Heart left ventricle (tissue), 16 donors: ENCODE measurements around the gene TRIM7. TPM values are rescaled to one million over a fixed set of nuclear protein-coding genes. Genes with fewer than 3 reads are reported as not detected.

Experiments
- ATAC-seq, 4 donors: fragments of 200-7000 bp; cut with Tn5 transposase; one replicate each; pipeline ENCODE4 v1.9.1; 2020 to 2022; ENCODE audit warnings: moderate library complexity in 4 of 4, mild to moderate bottlenecking in 3 of 4, moderate number of reproducible peaks in 1 of 4
- DNase-seq, 5 donors: peaks; one replicate each; pipeline ENCODE4 v3.0.0-alpha.2; 2020
- H3K27ac ChIP-seq, 12 donors: fragments of 200-600 bp; sonication (generic) in 4 of 12; one replicate each; pipeline versions ENCODE4 v1.5.0 to v1.8.0; 2016 to 2022; ENCODE audit warnings: mild to moderate bottlenecking in 2 of 12
- H3K27me3 ChIP-seq, 9 donors: fragments of 200-600 bp; sonication (generic) in 2 of 9; one replicate each; pipeline versions ENCODE4 v1.5.1 to v1.8.0; 2016 to 2022; ENCODE audit warnings: mild to moderate bottlenecking in 3 of 9
- H3K36me3 ChIP-seq, 9 donors: fragments of 200-600 bp; sonication (generic) in 2 of 9; one replicate each; pipeline versions ENCODE4 v1.5.0 to v1.8.0; 2018 to 2022; ENCODE audit warnings: mild to moderate bottlenecking in 2 of 9
- H3K4me1 ChIP-seq, 12 donors: fragments of 200-600 bp; sonication (generic) in 4 of 12; one replicate each; pipeline versions ENCODE4 v1.5.0 to v1.8.0; 2016 to 2022; ENCODE audit warnings: mild to moderate bottlenecking in 3 of 12
- H3K4me3 ChIP-seq, 12 donors: fragments of 200-600 bp; sonication (generic) in 4 of 12; one replicate each; pipeline versions ENCODE4 v1.5.0 to v1.8.0; 2017 to 2022; ENCODE audit warnings: mild to moderate bottlenecking in 9 of 12, moderate library complexity in 4 of 12
- H3K9me3 ChIP-seq, 12 donors: fragments of 200-600 bp; sonication (generic) in 4 of 12; one replicate each; pipeline versions ENCODE4 v1.5.0 to v1.8.0; 2016 to 2022; ENCODE audit warnings: mild to moderate bottlenecking in 1 of 12
- POLR2A ChIP-seq, 2 donors: fragments of 450-650 bp; IDR thresholded peaks; one replicate each; pipeline ENCODE4 v1.6.1; 2017; ENCODE audit warnings: antibody characterized with exemption in 2 of 2, mild to moderate bottlenecking in 2 of 2, moderate library complexity in 2 of 2
- WGBS, 4 donors: extraction: QIAGEN DNeasy Blood & Tissue Kit in 2 of 4; methylation state at CpG; one replicate each; pipeline versions ENCODE4 v1.1.5 to v1.1.7; 2013 to 2018; 5-methylcytosine and 5-hydroxymethylcytosine counted together
- intact Hi-C, 10 donors: fragments of 100-400 bp; cut with DNase I; formaldehyde crosslinking; loops; one replicate each; pipeline versions ENCODE4 v1.11.1 to v1.14.2; 2022
- polyA plus RNA-seq, 2 donors: library from polyadenylated mRNA; stranded (reverse); fragments of 200-250 nt; gene quantifications; one replicate each; pipeline ENCODE4 v1.2.3, GENCODE V29; 2013
- total RNA-seq, 9 donors: library from RNA; depleted of rRNA in 2 of 9; stranded (reverse); fragments of >200 nt in 2 of 9; fragmentation: NEBNext Ultra II Directional in 3 of 9; extraction: Animal tissue kit (Norgen Biotek cat#: 25700) in 3 of 9; gene quantifications; one replicate each; pipeline versions ENCODE4 v1.1.0 to v1.2.4, GENCODE V29; 2016 to 2023
- TF ChIP-seq, protein P1 (sequence below), 12 donors: fragments of 200-600 bp; sonication (generic) in 4 of 12; IDR thresholded peaks; one replicate each; pipeline versions ENCODE4 v1.5.0 to v1.8.0; 2018 to 2022; ENCODE audit warnings: antibody characterized with exemption in 12 of 12, mild to moderate bottlenecking in 5 of 12
- donor health status: ischemic (EF 13 %, LVEDD 7.1; RV severe dilation, severe dysfunction).
- donor health status: healthy with polysubstance abuse.
- donor health status: DM: no; HTN: yes; CAD: no.
- donor health status: DM: no; HTN: no; CAD: no.
- donor health status: ischemic (EF 25% LVEDD 6.9; RV normal size, moderate dysfunction).
- donor health status: ischemic (EF 25% LVEDD 5.7; RV mildly dilated, moderate dysfunction).
- donor health status: healthy.
- donor health status: DM: yes; HTN: yes; CAD: no.
- donor health status: ischemic (EF 35%, LVEDD 5.7; RV mildly dilated, moderate dysfunction).
- donor health status: nonischemic (EF 11% LVEDD 7.7; RV severe dilation, severe dysfunction).
- donor health status: DM: yes; HTN: yes; CAD: no.
- donor health status: PGD.
- donor health status: ischemic (EF 29% LVEDD 5.4; RV normal size, mild dysfunction).
- donor health status: nonischemic (EF 23%, LVEDD 6.1; RV moderate dilation, normal function).

Gene TRIM7
- total and polyA plus RNA-seq, 11 donors: 3.6 to 11.0 (median 6.7) TPM

DNA sequence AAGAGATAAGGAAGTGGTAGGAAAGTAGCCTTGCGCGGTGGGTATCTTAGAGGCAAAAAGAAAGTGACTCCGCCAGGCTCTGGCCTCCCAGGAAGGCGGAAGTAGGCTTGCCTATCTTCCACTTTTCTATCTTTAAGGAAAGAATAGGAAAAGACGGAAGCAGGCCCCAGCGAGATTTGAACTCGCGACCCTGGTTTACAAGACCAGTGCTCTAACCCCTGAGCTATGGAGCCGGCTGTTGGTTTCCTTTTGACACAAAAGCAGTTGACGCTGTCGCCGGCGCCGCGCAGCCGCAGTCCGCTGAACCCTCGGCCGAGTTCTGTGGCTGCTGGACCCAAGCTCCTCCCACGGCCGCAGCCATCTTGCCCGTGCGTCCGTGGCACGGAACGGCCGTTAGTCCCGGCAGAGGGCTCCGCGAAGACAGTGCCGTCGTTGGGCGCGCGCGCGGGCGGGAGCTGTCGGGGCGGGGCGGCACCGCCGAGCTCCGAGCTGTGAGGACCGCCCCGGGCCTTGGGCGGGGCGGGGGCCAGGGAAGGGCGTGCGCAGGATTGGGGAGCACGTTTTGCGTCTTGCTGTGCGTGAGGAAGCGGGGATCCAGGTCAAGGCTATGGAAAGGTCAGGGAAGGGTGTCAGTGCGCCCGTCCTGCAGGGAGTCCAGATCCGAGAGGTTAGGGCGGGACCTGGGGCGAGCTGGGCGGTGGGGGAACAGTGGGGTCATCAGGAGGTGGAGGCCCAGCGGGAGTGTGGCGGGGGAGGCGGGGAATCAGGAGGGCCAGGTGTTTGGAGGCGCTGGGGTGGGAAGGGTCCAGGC lies 13.3 kb downstream of the TRIM7 start:
- H3K36me3 ChIP-seq: no peaks in the 10 kb centered on the region
- H3K9me3 ChIP-seq: no peaks in the 10 kb centered on the region
- H3K27ac ChIP-seq: peak overlapping the region; percentile 77 to 97 (median 94)
- H3K4me3 ChIP-seq: peak overlapping the region; percentile 61 to 93 (median 83)
- H3K27me3 ChIP-seq: no peaks in the 10 kb centered on the region
- DNase-seq (peak; percentile 94 to 97 (median 96)), ATAC-seq (peak; percentile 68 to 91 (median 84))
- H3K4me1 ChIP-seq: peaks cover 0 to 42% (median 15%) of the 10 kb centered on the region in 12 donors
- TF ChIP-seq POLR2A (IDR thresholded peaks at IDR 0.05): peak in 1 of 2 donors; percentile 79
- TF ChIP-seq, protein P1, sequence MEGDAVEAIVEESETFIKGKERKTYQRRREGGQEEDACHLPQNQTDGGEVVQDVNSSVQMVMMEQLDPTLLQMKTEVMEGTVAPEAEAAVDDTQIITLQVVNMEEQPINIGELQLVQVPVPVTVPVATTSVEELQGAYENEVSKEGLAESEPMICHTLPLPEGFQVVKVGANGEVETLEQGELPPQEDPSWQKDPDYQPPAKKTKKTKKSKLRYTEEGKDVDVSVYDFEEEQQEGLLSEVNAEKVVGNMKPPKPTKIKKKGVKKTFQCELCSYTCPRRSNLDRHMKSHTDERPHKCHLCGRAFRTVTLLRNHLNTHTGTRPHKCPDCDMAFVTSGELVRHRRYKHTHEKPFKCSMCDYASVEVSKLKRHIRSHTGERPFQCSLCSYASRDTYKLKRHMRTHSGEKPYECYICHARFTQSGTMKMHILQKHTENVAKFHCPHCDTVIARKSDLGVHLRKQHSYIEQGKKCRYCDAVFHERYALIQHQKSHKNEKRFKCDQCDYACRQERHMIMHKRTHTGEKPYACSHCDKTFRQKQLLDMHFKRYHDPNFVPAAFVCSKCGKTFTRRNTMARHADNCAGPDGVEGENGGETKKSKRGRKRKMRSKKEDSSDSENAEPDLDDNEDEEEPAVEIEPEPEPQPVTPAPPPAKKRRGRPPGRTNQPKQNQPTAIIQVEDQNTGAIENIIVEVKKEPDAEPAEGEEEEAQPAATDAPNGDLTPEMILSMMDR (IDR thresholded peaks at IDR 0.05): peak in 2 of 12 donors; percentile 9 to 27
- intact Hi-C loops: loop anchor here in 7 of 10 donors (1.0 to 5.0 kb wide), 8 partner anchors 15 to 71 kb away; partner anchors contain the start of genes TRIM52 (in 3 of the 7) and TRIM41 (in 2 of the 7)
- WGBS, 4 donors: 0 to 1% (median 0%) methylated on average over 28 to 64 of the region's 64 CpGs

DNA sequence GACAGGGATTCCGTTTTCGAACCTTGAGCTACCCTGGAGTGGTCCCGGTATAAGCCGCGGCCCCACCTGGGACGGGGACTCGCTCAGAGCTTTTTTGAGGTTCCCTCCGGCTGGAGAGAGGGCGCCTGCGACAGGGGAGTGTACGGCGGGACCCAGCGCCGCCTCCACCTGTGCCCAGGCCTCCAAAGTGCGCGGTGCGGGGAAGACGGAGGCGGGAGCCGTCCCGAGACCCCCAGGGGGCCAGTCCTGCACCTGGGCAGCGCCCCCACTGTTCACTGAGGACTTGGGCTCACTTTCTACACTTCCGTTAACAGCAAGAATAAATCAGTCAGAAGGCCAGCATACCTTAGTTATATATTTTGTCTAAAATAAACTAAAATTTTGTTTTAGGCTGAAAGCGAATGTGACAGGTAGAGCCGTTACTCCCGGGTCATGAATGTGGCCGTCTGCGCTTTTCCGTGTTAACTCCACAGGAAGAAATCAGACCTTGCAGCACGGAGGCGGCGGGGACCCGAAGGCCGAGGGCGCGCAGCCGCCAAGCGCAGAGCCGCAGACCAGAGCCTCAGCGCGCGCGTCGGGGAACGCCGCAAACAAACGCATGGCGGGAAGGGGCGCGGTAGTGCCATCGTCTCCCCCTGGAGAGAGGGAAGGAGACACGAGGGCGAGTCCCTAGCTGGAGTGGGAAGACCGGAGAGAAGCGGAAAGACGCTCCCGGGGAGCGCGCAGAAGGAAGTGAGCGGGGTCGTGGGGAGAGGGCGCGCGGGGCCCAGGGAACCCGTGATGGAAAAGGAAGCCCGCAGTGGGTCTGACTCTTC lies 14.1 kb downstream of the TRIM7 start:
- ATAC-seq: peak in 3 of 4 donors; percentile 1 to 31 (median 9)
- intact Hi-C loops: loop anchor here in 7 of 10 donors (1.0 to 5.0 kb wide), 8 partner anchors 15 to 71 kb away; partner anchors contain the start of genes TRIM41 (in 2 of the 7) and TRIM52 (in 2 of the 7)
- no peaks in the 10 kb centered on the region for H3K36me3 ChIP-seq
- peak overlapping the region; percentile 61 to 93 (median 83) for H3K4me3 ChIP-seq
- no peaks in the 10 kb centered on the region for H3K9me3 ChIP-seq
- peak in 4 of 5 donors; percentile 40 to 78 (median 52) for DNase-seq
- no peaks in the 10 kb centered on the region for H3K27me3 ChIP-seq
- 0 to 1% (median 0%) methylated on average over 45 to 66 of the region's 66 CpGs for WGBS, 4 donors
- peaks cover 0 to 42% (median 15%) of the 10 kb centered on the region in 12 donors for H3K4me1 ChIP-seq
- H3K27ac ChIP-seq: peak overlapping the region; percentile 35 to 97 (median 94)
- no peak for TF ChIP-seq POLR2A (IDR thresholded peaks at IDR 0.05)
- TF ChIP-seq, protein P1 (IDR thresholded peaks at IDR 0.05): peak in 6 of 12 donors; percentile 8 to 37 (median 25)

DNA sequence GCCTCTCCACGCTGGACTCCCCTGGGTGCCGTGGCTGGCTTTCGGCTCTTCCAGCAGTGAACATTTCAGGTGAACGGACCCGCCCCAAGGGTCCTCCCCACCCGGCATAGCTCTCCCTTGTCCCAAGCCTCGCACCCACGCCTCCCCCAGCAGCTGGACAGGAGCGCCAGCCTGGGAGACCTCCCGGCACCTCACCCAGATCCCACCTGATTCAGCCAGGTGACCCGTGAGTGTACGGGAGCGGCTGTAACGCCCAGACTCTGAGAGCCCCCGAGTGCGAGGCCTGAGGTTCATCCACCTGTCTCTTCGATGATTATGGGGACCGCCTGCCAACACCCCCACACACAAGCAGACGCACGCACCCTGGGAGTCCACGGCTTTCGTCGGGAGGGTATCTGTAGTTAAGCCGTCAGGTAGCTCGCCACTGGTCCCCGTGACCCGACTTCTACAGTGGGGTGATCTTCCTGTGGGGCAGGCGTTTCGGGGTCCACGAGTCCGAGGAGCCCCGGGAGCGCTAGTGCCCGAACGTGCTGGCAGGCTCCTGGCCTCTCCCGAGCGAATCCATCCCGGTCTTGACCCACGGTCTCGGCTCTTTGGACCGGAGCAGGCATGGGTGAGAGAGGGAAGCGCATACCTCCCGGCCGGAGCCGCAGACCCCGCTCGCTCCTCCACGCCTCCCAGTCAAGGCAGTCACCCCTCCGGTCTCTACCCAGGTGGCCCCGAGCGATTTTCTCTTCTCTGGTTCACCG lies 14.9 kb downstream of the TRIM7 start:
- DNase-seq (peak in 2 of 5 donors; percentile 39 to 71), ATAC-seq (no peak)
- Histone ChIP-seq H3K4me3 (peak overlapping the region; percentile 61 to 93 (median 83)), H3K4me1 (peaks cover 0 to 42% (median 15%) of the 10 kb centered on the region in 12 donors), H3K36me3 (no peaks in the 10 kb centered on the region), H3K27me3 (no peaks in the 10 kb centered on the region), H3K27ac (peak overlapping the region in 11 of 12 donors; percentile 81 to 97 (median 94)), H3K9me3 (no peaks in the 10 kb centered on the region)
- intact Hi-C loops: loop anchor here in 8 of 10 donors (1.0 to 10.0 kb wide), 10 partner anchors 17 to 405 kb away; partner anchors contain the start of genes TRIM52 (in 6 of the 8), TRIM41 (in 3 of the 8), MGAT1 (in 1 of the 8) and ZFP62 (in 1 of the 8)
- TF ChIP-seq POLR2A (IDR thresholded peaks at IDR 0.05): no peak
- TF ChIP-seq, protein P1 (IDR thresholded peaks at IDR 0.05): no peak
- WGBS, 4 donors: 0 to 2% (median 1%) methylated on average over 20 to 52 of the region's 52 CpGs
